ENCODE measurements around the gene AQP7.
"Not testable (repeated sequence)": the region's sequence is repeated elsewhere in the genome, so short reads cannot be mapped to it uniquely, and the experiment has no call there.

Gene AQP7

GRCh38 chr9:33374634-33375237, 27.6 kb downstream of the AQP7 start:
- DNase-seq (ENCODE audit: low spot score), result peak; percentile 82

- DNase-seq (ENCODE audit: low spot score), result no peak
Observed at GRCh38 chr9:33374190-33374589, 28.2 kb downstream of the AQP7 start.

GRCh38 chr9:33372900-33373299, 29.5 kb downstream of the AQP7 start:
- DNase-seq (ENCODE audit: low spot score), result no peak

GRCh38 chr9:33366979-33367480, 35.3 kb downstream of the AQP7 start:
- no peak for DNase-seq (ENCODE audit: low spot score)

- not testable (repeated sequence) for DNase-seq (ENCODE audit: low spot score)
Observed at GRCh38 chr9:33364814-33365213, 37.6 kb downstream of the AQP7 start.

- DNase-seq (ENCODE audit: low spot score), result no peak
Observed at GRCh38 chr9:33364127-33364526, 38.2 kb downstream of the AQP7 start.

- not testable (repeated sequence) for DNase-seq (ENCODE audit: low spot score)
Observed at GRCh38 chr9:33358641-33359040, 43.7 kb downstream of the AQP7 start.

- no peak for DNase-seq (ENCODE audit: low spot score)
Observed at GRCh38 chr9:33355933-33356332, 46.4 kb downstream of the AQP7 start.

- no peak for DNase-seq (ENCODE audit: low spot score)
Observed at GRCh38 chr9:33354651-33355211, 47.6 kb downstream of the AQP7 start.

GRCh38 chr9:33351547-33351946, 50.8 kb downstream of the AQP7 start:
- DNase-seq (ENCODE audit: low spot score), result no peak

- no peak for DNase-seq (ENCODE audit: low spot score)
Observed at GRCh38 chr9:33350310-33350709, 52.1 kb downstream of the AQP7 start.

GRCh38 chr9:33349743-33350142, 52.6 kb downstream of the AQP7 start:
- no peak for DNase-seq (ENCODE audit: low spot score)

GRCh38 chr9:33348998-33349397, 53.4 kb downstream of the AQP7 start:
- no peak for DNase-seq (ENCODE audit: low spot score)

- DNase-seq (ENCODE audit: low spot score), result no peak
Observed at GRCh38 chr9:33346564-33346963, 55.8 kb downstream of the AQP7 start.

GRCh38 chr9:33344145-33344544, 58.2 kb downstream of the AQP7 start:
- no peak for DNase-seq (ENCODE audit: low spot score)

GRCh38 chr9:33341182-33341581, 61.2 kb downstream of the AQP7 start:
- DNase-seq (ENCODE audit: low spot score), result no peak

- no peak for DNase-seq (ENCODE audit: low spot score)
Observed at GRCh38 chr9:33340186-33340585, 62.2 kb downstream of the AQP7 start.
